Fibroblast of pulmonary artery (primary cell): Measurements from ENCODE around the gene PDE4D.

Experiments
- DNase-seq: peaks from one replicate; pipeline ENCODE4 v3.0.0-alpha.2; 2010; ENCODE audit warnings: low read depth
- H3K4me3 ChIP-seq: replicated peaks from 2 replicates; pipeline ENCODE4 v1.5.1; 2011; ENCODE audit warnings: low read depth, mild to moderate bottlenecking, control low read depth, low read length, moderate library complexity
- CTCF ChIP-seq: IDR thresholded peaks from 2 replicates; pipeline ENCODE4 v1.5.1; 2011; ENCODE audit warnings: mild to moderate bottlenecking, control low read depth, low read length, inconsistent platforms; ENCODE audit errors: missing control alignments

PDE4D gene

DNA sequence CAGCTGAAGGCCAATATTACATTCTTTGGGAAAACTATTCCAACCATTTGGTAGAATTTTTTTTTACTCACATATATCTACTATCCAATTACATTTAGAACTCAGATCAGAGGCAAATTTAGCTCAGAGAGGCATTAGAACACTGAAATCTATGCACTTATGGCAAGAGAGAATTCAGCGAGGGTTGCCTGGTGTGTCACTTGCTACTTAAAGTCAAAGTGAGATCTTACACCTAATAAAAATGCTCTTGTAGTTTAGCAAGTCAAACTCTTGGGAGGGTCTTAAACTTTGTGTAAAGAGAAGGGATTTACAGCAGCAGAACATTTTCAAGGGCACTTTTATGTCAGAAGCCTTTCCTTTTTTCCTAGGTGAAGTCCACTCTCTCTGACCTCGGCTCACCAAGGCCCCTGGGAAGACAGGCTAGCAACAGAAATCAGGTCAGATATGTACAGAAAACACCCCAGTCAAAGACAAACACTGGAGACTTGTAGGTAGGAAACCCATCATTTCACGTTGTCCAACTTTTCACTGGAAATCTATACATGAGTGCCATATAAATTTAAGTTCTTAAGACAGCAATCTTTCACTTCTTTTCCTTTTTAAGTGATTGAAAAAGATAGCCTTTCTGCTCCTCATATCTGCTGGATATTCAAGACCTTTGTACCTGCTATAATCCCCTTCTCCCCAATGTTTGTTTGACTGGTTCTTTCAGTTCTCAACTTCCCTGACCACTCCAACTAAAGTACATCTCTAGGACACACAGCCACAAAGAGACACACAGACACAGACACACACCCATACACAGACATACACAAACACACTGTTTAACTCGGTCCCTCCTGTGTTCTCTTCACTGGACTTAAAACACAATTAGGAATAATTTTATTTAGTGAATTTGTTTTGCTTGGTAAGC is 635.8 kb downstream of the PDE4D start:
- TF ChIP-seq CTCF: no peak
- no peak overlapping the region for H3K4me3 ChIP-seq

GRCh38 chr5:59256331-59256730 is 637.2 kb downstream of the PDE4D start:
- TF ChIP-seq CTCF: no peak
- DNase-seq: no peak
- H3K4me3 ChIP-seq: no peak overlapping the region

More for the DNA sequence above, 635.8 kb downstream of the PDE4D start:
- DNase-seq: no peak

- no peak for DNase-seq
- no peak overlapping the region for H3K4me3 ChIP-seq
- no peak for TF ChIP-seq CTCF
Measured at GRCh38 chr5:59254055-59254687, 639.4 kb downstream of the PDE4D start.

DNA sequence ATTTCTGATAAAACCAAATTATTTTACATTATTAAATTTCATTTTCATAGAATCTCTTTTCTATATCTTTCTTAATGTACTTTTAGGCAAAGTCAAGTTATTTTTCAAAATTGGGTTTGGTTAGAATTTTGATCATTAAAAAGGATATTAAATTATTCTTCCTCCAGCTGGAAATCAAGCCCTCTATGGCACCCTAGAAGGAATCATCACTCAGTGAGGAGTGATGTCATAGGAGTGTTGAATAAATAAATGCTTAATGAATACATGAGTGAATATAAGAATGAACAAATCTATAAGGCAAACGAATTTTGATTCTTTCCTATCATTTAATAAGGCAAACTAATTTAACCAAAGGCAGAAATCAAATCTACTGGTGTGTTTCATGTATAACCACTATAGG is 639.9 kb downstream of the PDE4D start:
- no peak overlapping the region for H3K4me3 ChIP-seq
- no peak for TF ChIP-seq CTCF
- DNase-seq: no peak

DNA sequence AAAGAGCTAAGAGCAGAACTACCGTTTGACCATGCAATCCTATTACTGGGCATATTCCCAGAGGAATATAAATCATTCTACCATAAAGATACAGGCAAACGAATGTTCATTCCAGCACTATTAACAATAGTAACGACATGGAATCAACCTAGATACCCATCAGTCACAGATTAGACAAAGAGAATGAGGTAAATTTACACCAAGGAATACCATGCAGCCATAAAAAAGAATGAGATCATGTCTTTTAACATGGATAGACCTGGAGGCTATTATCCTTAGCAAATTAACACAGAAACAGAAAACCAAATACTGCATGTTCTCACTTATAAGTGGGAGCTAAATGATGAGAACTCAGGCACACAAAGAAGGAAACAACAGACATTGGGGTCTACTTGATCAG is 641.9 kb downstream of the PDE4D start:
- no peak for DNase-seq
- H3K4me3 ChIP-seq: no peak overlapping the region
- no peak for TF ChIP-seq CTCF

DNA sequence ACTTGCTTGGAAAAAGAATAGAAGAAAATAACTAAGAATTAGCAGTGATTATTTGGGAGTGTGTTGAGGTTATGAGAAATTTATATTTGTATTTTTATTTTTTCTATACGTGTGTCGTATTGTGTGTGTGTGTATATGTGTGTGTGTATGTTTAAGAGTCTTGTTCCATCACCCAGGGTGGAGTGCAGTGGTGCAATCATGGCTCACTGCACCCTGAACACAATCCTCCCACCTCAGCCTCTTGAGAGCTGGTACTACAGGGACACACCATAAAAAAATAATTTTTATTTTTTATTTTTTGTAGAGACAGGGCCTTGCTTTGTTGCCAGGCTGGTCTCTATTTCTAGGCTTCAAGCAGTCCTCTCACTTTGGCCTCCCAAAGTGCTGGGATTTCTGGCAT is 643.8 kb downstream of the PDE4D start:
- no peak for TF ChIP-seq CTCF
- H3K4me3 ChIP-seq: no peak overlapping the region
- DNase-seq: no peak
